ENCODE measurements around the gene CDC37L1. TPM values are rescaled to one million over a fixed set of nuclear protein-coding genes. Genes with fewer than 3 reads are reported as not detected.
A peak's percentile ranks its signal among the peaks of the same experiment; 100 is the strongest.

Gene CDC37L1
- total RNA-seq, 1 donor from 2014 or later, result 16.6 TPM

DNA sequence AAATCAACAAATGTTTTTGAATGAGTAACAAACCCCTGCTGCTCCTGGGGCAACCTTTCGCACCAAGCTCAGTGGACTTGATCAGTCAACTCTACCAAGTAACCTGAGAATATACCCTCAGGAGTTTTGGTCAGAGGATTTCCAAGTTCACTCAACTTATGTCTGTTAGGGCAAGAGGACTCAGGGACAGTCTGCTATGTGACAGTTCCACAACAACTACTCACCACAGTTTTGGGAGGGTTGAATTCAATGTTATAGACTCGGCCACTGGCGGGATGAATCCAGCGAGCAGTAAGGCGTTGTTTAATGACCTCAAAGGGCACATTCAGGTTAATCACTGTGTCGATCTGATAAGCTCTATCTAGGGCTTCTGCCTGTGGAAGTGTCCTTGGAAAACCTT, 39.5 kb downstream of the CDC37L1 start:
- Mint-ChIP-seq H3K36me3 (ENCODE audit: insufficient read depth) (peaks cover 50% of the 10 kb centered on the region), H3K27me3 (no peaks in the 10 kb centered on the region), H3K4me1 (ENCODE audit: low read depth) (peaks cover 4% of the 10 kb centered on the region), H3K9me3 (ENCODE audit: low read depth) (peaks cover 3% of the 10 kb centered on the region), H3K27ac (peak overlapping the region; percentile 73), H3K4me3 (ENCODE audit: low read depth) (no peak overlapping the region)
- no peak for DNase-seq (ENCODE audit: low spot score, unreplicated experiment)
- TF ChIP-seq, protein P1, sequence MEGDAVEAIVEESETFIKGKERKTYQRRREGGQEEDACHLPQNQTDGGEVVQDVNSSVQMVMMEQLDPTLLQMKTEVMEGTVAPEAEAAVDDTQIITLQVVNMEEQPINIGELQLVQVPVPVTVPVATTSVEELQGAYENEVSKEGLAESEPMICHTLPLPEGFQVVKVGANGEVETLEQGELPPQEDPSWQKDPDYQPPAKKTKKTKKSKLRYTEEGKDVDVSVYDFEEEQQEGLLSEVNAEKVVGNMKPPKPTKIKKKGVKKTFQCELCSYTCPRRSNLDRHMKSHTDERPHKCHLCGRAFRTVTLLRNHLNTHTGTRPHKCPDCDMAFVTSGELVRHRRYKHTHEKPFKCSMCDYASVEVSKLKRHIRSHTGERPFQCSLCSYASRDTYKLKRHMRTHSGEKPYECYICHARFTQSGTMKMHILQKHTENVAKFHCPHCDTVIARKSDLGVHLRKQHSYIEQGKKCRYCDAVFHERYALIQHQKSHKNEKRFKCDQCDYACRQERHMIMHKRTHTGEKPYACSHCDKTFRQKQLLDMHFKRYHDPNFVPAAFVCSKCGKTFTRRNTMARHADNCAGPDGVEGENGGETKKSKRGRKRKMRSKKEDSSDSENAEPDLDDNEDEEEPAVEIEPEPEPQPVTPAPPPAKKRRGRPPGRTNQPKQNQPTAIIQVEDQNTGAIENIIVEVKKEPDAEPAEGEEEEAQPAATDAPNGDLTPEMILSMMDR (IDR thresholded peaks at IDR 0.05; ENCODE audit: unreplicated experiment), result no peak

DNA sequence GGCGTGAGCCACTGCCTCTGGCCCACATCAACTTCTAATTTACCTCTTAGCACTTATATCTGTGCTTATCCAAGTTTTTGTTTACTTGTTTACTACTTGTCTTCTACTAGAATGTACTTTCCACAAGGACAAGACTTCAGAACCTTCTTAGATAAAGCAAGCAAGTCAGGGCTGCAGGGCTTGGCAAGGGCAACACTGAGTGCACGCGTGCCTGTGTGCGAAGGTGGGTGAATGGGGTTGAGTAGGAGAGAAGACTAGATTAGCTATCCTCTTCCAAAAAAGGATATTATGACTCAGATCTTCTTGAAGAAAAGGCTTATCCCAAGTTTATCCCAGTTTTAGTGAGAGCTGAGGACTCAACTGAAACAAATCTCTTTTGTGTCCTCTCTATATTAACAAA, 42.4 kb downstream of the CDC37L1 start:
- H3K27me3 Mint-ChIP-seq, result no peaks in the 10 kb centered on the region
- no peak overlapping the region for H3K4me3 Mint-ChIP-seq (ENCODE audit: low read depth)
- TF ChIP-seq, protein P1 (IDR thresholded peaks at IDR 0.05; ENCODE audit: unreplicated experiment), result no peak
- peaks cover 46% of the 10 kb centered on the region for H3K36me3 Mint-ChIP-seq (ENCODE audit: insufficient read depth)
- no peaks in the 10 kb centered on the region for H3K9me3 Mint-ChIP-seq (ENCODE audit: low read depth)
- H3K27ac Mint-ChIP-seq, result no peak overlapping the region
- H3K4me1 Mint-ChIP-seq (ENCODE audit: low read depth), result peaks cover 4% of the 10 kb centered on the region
- DNase-seq (ENCODE audit: low spot score, unreplicated experiment), result no peak

DNA sequence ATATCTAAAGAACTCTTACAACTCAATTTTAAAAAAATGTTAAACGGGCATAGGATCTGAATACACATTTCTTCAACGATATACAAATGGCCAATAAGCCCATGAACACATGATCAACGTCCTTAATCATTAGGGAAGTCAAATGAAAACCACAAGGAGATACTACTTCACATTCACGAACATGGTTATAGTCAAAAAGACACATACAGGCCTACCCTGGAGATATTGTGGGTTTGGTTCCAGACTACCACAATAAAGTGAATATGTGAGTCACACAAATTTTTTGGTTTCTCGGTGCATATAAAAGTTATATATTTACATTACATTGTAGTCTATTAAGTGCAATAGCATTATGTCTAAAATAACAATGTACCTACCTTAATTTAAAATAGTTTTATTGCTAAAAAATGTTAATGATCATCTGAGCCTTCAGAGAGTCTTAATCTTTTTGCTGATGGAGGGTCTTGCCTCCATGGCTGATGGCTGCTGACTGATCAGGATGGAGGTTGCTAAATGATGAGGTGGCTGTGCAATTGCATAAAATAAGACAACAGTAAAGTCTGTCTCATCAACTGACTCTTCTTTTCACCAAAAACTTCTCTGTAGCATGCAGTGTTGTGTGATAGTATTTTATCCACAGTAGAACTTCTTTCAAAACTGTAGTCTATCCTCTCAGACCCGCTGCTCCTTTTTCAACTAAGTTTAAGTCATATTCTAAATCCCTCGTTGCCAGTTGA, 46.5 kb downstream of the CDC37L1 start:
- peaks cover 19% of the 10 kb centered on the region for H3K36me3 Mint-ChIP-seq (ENCODE audit: insufficient read depth)
- no peaks in the 10 kb centered on the region for H3K27me3 Mint-ChIP-seq
- no peaks in the 10 kb centered on the region for H3K9me3 Mint-ChIP-seq (ENCODE audit: low read depth)
- no peak for DNase-seq (ENCODE audit: low spot score, unreplicated experiment)
- TF ChIP-seq, protein P1 (IDR thresholded peaks at IDR 0.05; ENCODE audit: unreplicated experiment), result no peak
- no peak overlapping the region for H3K27ac Mint-ChIP-seq
- no peaks in the 10 kb centered on the region for H3K4me1 Mint-ChIP-seq (ENCODE audit: low read depth)
- H3K4me3 Mint-ChIP-seq (ENCODE audit: low read depth), result no peak overlapping the region

DNA sequence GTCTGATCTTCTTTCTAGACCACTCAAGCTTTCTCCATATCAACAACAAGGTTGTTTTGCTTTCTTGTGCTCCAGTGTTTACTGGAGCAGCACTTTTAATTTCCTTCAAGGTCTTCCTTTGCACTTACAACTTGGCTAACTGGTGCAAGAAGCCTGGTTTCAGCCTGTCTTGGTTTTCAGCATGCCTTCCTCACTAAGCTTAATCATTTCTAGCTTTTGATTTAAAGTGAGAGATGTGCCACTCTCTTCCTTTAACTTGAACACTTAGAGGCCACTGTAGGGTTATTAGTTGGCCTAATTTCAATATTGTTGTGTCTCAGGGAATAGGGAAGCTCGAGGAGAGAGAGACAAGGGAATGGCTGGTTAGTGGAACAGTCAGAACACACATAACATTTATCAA, 48.2 kb downstream of the CDC37L1 start:
- peaks cover 14% of the 10 kb centered on the region for H3K36me3 Mint-ChIP-seq (ENCODE audit: insufficient read depth)
- H3K9me3 Mint-ChIP-seq (ENCODE audit: low read depth), result no peaks in the 10 kb centered on the region
- no peaks in the 10 kb centered on the region for H3K27me3 Mint-ChIP-seq
- H3K27ac Mint-ChIP-seq, result no peak overlapping the region
- no peak overlapping the region for H3K4me3 Mint-ChIP-seq (ENCODE audit: low read depth)
- DNase-seq (ENCODE audit: low spot score, unreplicated experiment), result no peak
- TF ChIP-seq, protein P1 (IDR thresholded peaks at IDR 0.05; ENCODE audit: unreplicated experiment), result no peak
- H3K4me1 Mint-ChIP-seq (ENCODE audit: low read depth), result no peaks in the 10 kb centered on the region

DNA sequence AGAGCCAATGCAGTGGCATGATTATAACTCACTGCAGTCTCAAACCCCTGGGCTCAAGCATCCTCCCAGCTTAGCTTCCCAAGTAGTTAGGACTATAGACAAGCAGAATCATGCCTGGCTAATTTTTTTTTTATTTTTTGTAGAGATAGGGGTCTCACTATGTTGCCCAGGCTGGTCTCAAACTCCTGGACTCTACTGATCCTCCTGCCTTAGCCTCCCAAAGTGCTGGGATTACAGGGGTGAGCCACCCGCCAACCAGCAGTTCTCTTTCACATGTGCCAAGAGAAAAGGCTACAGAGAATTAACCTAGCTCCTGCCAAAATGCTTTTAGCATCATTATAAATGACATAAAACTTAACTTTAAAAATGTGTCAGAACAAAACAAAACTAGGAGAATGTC, 53.5 kb downstream of the CDC37L1 start:
- DNase-seq (ENCODE audit: low spot score, unreplicated experiment), result no peak
- Mint-ChIP-seq H3K9me3 (ENCODE audit: low read depth) (no peaks in the 10 kb centered on the region), H3K27ac (no peak overlapping the region), H3K36me3 (ENCODE audit: insufficient read depth) (peaks cover 8% of the 10 kb centered on the region), H3K4me3 (ENCODE audit: low read depth) (no peak overlapping the region), H3K4me1 (ENCODE audit: low read depth) (peaks cover 1% of the 10 kb centered on the region), H3K27me3 (no peaks in the 10 kb centered on the region)
- TF ChIP-seq, protein P1 (IDR thresholded peaks at IDR 0.05; ENCODE audit: unreplicated experiment), result no peak
